Fibroblast of mammary gland (primary cell): Measurements from ENCODE around the gene SHOC1.

Experiments
- DNase-seq: peaks from one replicate; pipeline ENCODE4 v3.0.0-alpha.2; 2010; ENCODE audit warnings: low read depth
- H3K4me3 ChIP-seq: 2 replicates; pipeline ENCODE4 v1.5.1; 2011; ENCODE audit warnings: low read depth, mild to moderate bottlenecking, low read length, moderate library complexity; ENCODE audit not compliant: control insufficient read depth
- TF ChIP-seq, protein P1 (sequence below): conservative IDR thresholded peaks from 2 replicates; pipeline ENCODE4 v1.5.1; 2011; ENCODE audit warnings: low read depth, low read length, inconsistent platforms; ENCODE audit not compliant: control insufficient read depth, insufficient read depth

The SHOC1 gene

DNA sequence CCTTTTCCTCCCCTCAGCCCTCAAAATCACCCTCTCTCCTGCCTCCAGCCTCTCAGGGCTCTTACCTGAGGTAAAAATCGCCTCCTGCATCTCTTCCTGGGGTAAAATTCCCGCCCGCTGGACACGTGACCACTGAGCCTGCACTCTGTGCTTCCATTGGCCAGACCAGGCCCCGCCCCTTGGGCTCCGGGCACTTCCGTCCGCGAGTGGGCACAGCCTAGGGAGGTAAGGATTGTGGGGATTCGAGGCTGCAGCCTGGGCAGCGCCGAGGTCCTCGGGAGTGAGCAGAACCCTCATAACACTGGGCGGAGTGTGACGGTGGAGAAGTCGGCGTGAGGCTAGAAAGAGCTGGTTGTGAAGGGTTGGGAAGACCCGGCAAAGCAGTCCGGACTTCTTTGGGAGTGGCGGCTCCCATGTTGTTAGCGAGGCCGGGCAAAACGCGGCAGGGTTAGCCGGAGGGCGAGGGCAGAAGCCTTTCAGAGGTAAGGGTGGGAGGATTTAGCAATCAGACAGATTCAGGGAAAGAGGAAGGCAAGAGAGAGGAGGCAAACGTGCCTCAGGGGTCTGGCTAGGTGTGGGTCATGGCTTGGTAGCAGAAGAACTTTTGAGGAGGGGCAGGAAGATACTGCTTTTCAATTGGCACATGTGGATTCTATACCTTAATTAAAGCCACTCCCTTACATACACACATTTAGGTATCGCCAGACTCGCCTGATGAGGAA lies at the start of gene SHOC1:
SHOC1 (minus strand) TSS at position 103 of the 722 bp plus-strand sequence. CDS start 3,519 bp downstream, outside the sequence.
- no peak for DNase-seq
- TF ChIP-seq, protein P1, sequence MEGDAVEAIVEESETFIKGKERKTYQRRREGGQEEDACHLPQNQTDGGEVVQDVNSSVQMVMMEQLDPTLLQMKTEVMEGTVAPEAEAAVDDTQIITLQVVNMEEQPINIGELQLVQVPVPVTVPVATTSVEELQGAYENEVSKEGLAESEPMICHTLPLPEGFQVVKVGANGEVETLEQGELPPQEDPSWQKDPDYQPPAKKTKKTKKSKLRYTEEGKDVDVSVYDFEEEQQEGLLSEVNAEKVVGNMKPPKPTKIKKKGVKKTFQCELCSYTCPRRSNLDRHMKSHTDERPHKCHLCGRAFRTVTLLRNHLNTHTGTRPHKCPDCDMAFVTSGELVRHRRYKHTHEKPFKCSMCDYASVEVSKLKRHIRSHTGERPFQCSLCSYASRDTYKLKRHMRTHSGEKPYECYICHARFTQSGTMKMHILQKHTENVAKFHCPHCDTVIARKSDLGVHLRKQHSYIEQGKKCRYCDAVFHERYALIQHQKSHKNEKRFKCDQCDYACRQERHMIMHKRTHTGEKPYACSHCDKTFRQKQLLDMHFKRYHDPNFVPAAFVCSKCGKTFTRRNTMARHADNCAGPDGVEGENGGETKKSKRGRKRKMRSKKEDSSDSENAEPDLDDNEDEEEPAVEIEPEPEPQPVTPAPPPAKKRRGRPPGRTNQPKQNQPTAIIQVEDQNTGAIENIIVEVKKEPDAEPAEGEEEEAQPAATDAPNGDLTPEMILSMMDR = no peak
- no peak within 1 kb of the TSS for H3K4me3 ChIP-seq

DNA sequence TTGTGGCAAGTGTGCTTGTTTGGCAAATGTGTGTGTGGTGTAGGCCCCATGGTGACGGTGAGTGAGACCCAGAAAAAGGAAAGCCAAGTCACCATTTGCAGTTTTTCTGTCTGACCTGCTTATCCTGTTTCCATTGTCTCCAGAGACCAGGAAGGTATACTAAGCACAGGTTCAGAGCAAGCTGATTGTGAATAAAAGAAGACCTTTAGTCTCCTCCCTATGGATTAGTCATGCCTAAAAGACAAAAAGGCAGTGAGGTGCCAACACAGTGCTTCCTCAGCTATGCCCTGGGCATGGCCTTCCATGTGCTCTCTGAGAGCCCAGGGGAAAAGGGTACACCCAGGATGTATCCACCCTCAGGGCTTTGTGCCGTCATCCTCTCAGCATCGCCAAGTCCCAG lies 49.2 kb upstream of the SHOC1 start:
- TF ChIP-seq, protein P1 = no peak
- DNase-seq = no peak
- H3K4me3 ChIP-seq = no peak overlapping the region

DNA sequence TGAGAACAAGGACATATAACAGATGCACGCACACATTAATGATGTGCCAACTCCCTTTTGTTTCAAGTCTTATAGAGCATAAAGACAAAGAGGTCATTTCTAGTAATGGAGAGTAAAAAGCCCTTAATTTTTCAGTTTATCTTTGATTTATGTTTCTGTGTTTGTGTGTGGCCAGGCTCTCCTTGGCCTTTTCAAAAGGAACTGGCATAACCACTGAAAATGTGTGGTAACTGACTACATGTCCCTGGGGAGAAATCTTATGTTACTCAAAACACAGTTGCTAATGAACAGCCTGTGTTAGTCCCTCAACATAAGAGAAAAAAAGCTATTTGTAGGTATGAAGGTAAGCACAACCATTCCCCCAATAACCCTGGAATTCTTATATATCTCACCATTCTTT lies 47.6 kb upstream of the SHOC1 start:
- no peak overlapping the region for H3K4me3 ChIP-seq
- peak; percentile 78 for DNase-seq
- TF ChIP-seq, protein P1 = no peak

DNA sequence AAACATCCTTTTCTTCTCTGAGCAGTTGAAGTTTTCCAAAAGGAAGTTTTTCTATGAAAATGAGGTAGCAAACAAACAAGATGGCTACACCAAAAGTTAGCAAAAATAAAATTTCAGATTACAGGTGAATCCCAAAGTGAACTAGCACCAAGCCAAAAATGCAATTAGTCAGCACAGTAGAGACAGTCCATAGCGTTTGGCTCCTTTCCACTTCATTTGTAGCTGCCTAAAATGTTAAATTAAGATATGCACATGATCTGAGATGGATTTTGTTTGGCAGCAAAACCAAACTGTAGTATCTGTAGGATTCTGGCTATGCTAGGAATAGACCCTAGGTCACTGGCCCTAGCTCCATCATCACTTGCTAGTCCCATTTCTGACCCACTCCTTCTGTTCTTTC lies 45.7 kb upstream of the SHOC1 start:
- TF ChIP-seq, protein P1 = no peak
- DNase-seq = no peak
- H3K4me3 ChIP-seq = no peak overlapping the region

DNA sequence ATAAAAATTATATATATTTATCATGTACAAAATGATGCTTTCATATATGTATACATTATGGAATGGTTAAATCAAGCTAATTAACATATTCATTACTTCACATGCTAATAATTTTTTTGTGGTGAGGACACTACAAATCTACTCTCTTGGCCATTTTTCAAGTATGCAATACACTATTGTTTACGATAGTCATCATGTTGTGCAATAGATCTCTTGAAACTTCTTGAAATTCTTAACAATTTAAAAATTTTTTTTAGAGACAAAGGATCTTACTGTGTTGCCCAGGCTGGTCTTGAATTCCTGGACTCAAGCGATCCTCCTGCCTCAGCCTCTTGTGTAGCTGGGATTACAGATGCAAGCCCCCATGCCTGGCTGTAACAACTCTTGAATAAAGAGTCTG lies 45.2 kb upstream of the SHOC1 start:
- TF ChIP-seq, protein P1 = no peak
- DNase-seq = peak; percentile 73
- H3K4me3 ChIP-seq = no peak overlapping the region

- H3K4me3 ChIP-seq = no peak overlapping the region
- DNase-seq = peak; percentile 79
- TF ChIP-seq, protein P1 = no peak
Measured at GRCh38 chr9:111839387-111839786, 44.6 kb upstream of the SHOC1 start.
